K562 (cell line): ENCODE measurements around the gene AFF2. TPM values are rescaled to one million over a fixed set of nuclear protein-coding genes. Genes with fewer than 3 reads are reported as not detected.

ENCODE experiments used
- ATAC-seq: fragments of 200-7000 bp; cut with Tn5 transposase; 3 replicates; pipeline ENCODE4 v1.9.1; 2020; ENCODE audit warnings: moderate library complexity
- BruUV-seq: library from RNA; stranded (reverse); fragments of 400-500 nt; replicated peaks from 2 replicates; lab custom pipeline; 2021; lab: Mats Ljungman, UMichigan
- CTCF ChIA-PET: fragments of 300-600 bp; formaldehyde crosslinking; extraction: SDS; loops from one replicate; lab custom pipeline; 2021; ENCODE audit warnings: low intra/inter-chr PET ratio; lab: Yijun Ruan, JAX
- POLR2A ChIA-PET: fragments of 300-600, 350-650 bp; sonication (Branson Sonifier 250); formaldehyde crosslinking; extraction: SDS; loops from one replicate; lab custom pipeline; 2021; ENCODE audit warnings: antibody characterized with exemption, inconsistent platforms; lab: Yijun Ruan, JAX
- DNase-seq, 4 experiments: peaks; one replicate each; pipeline versions ENCODE4 v3.0.0 to v3.0.0-alpha.2; 2011 to 2018; ENCODE audit warnings: low spot score in 3 of 4, mixed read lengths in 3 of 4; ENCODE audit errors: extremely low read depth in 1 of 4
- FAIRE-seq: peaks from 2 replicates; lab custom pipeline; 2011; peaks lifted over from hg19 to GRCh38; lab: Jason Lieb, UNC
- H2AFZ ChIP-seq: 2 replicates; pipeline ENCODE4 v1.6.0; 2011; ENCODE audit warnings: low read depth, low read length, control low read depth, inconsistent platforms
- H3K27ac ChIP-seq: fragments of 200-600 bp; 3 replicates; pipeline ENCODE4 v1.8.0; 2011; ENCODE audit warnings: low read depth, mild to moderate bottlenecking, control low read depth, inconsistent platforms, low read length, moderate library complexity, mixed read lengths; ENCODE audit errors: extremely low read depth
- H3K27me3 ChIP-seq, 2 experiments: fragments of 300-600 bp in 1 of 2; 2 replicates in 1 of 2; 3 replicates in 1 of 2; pipeline versions ENCODE4 v1.6.0 to v1.8.0; 2011; ENCODE audit warnings: inconsistent platforms in 2 of 2, low read length in 2 of 2, mild to moderate bottlenecking in 1 of 2, mixed read lengths in 1 of 2, moderate library complexity in 1 of 2; ENCODE audit not compliant: control insufficient read depth in 2 of 2, insufficient read depth in 2 of 2
- H3K36me3 ChIP-seq: fragments of 300-600 bp; 3 replicates; pipeline ENCODE4 v1.8.0; 2011; ENCODE audit warnings: mild to moderate bottlenecking, low read length, inconsistent platforms; ENCODE audit not compliant: control insufficient read depth, insufficient read depth
- H3K4me1 ChIP-seq, 2 experiments: fragments of 200-600 bp in 1 of 2; replicated peaks in 1 of 2; 2 replicates in 1 of 2; 3 replicates in 1 of 2; pipeline versions ENCODE4 v1.5.1 to v1.8.0; 2011; ENCODE audit warnings: inconsistent platforms in 2 of 2, low read length in 2 of 2, mild to moderate bottlenecking in 1 of 2, mixed read lengths in 1 of 2, moderate library complexity in 1 of 2; ENCODE audit not compliant: control insufficient read depth in 2 of 2, insufficient read depth in 2 of 2
- H3K4me2 ChIP-seq: 2 replicates; pipeline ENCODE4 v1.6.1; 2011; ENCODE audit warnings: low read length, control low read depth, inconsistent platforms, mixed read lengths; ENCODE audit not compliant: insufficient read depth
- H3K4me3 ChIP-seq: fragments of 200-600 bp; sonication (generic), shearing (Covaris generic); 2 replicates; pipeline ENCODE4 v1.5.1; 2016; ENCODE audit warnings: control low read depth, inconsistent platforms
- H3K79me2 ChIP-seq: fragments of 200-600 bp; 3 replicates; pipeline ENCODE4 v1.8.0; 2011; ENCODE audit warnings: low read length, inconsistent platforms; ENCODE audit not compliant: control insufficient read depth, insufficient read depth
- H3K9ac ChIP-seq, 2 experiments: 2 replicates each; pipeline versions ENCODE4 v1.6.0 to v1.6.1; 2011; ENCODE audit warnings: low read depth in 2 of 2, low read length in 2 of 2, control low read depth in 1 of 2, inconsistent platforms in 1 of 2, mild to moderate bottlenecking in 1 of 2, mixed read lengths in 1 of 2; ENCODE audit not compliant: insufficient read depth in 1 of 2
- H3K9me1 ChIP-seq: one replicate; pipeline ENCODE4 v1.6.0; 2011; ENCODE audit warnings: inconsistent platforms, mild to moderate bottlenecking, low read length, moderate library complexity; ENCODE audit not compliant: control insufficient read depth, insufficient read depth
- H3K9me3 ChIP-seq: replicated peaks from 2 replicates; pipeline ENCODE4 v1.5.1; 2011; ENCODE audit warnings: low read depth, low read length, inconsistent platforms; ENCODE audit not compliant: control insufficient read depth, insufficient read depth
- H4K20me1 ChIP-seq: replicated peaks from 2 replicates; pipeline ENCODE4 v1.6.1; 2011; ENCODE audit warnings: low read length, inconsistent platforms, mixed read lengths; ENCODE audit not compliant: control insufficient read depth, insufficient read depth
- ARID3B ChIP-seq: fragments of 250-450 bp; sonication (Bioruptor Pico); IDR thresholded peaks from 2 replicates; pipeline ENCODE4 v1.4.0; 2020; ENCODE audit warnings: borderline replicate concordance
- CEBPG ChIP-seq, 3 experiments: fragments of 200-800 bp in 1 of 3; sonication (Bioruptor generic) in 1 of 3; sonication (generic) in 1 of 3; formaldehyde crosslinking in 1 of 3; IDR thresholded peaks in 2 of 3; conservative IDR thresholded peaks in 1 of 3; 2 replicates each; pipeline versions ENCODE4 v1.6.1 to v1.8.0; 2016 to 2022; ENCODE audit warnings: missing compliant biosample characterization in 2 of 3, missing genetic modification characterization in 2 of 3, mild to moderate bottlenecking in 1 of 3, missing genetic modification reagents in 1 of 3
- CREB3L1 ChIP-seq: fragments of 450-650 bp; IDR thresholded peaks from 2 replicates; pipeline ENCODE4 v1.6.1; 2014; ENCODE audit warnings: low read depth, mild to moderate bottlenecking, moderate library complexity, borderline replicate concordance
- CTBP1 ChIP-seq: fragments of 450-650 bp; IDR thresholded peaks from 2 replicates; pipeline ENCODE4 v1.6.1; 2016; ENCODE audit warnings: borderline replicate concordance
- DACH1 ChIP-seq: fragments of 450-650 bp; IDR thresholded peaks from 2 replicates; pipeline ENCODE4 v1.6.1; 2018; ENCODE audit not compliant: partially characterized antibody
- HEY1 ChIP-seq: fragments of 250-450 bp; sonication (Bioruptor Pico); IDR thresholded peaks from 2 replicates; pipeline ENCODE4 v1.5.0; 2020; ENCODE audit warnings: mild to moderate bottlenecking, moderate library complexity, borderline replicate concordance
- NFYB ChIP-seq: IDR thresholded peaks from 2 replicates; pipeline ENCODE4 v1.6.1; 2011; ENCODE audit warnings: mild to moderate bottlenecking, moderate library complexity; ENCODE audit not compliant: insufficient read length; ENCODE audit errors: extremely low read depth
- PCBP2 ChIP-seq: fragments of 200-400 bp; formaldehyde crosslinking; IDR thresholded peaks from 2 replicates; pipeline ENCODE4 v1.6.1; 2018; ENCODE audit warnings: low read length, low read depth, mild to moderate bottlenecking, moderate library complexity; ENCODE audit not compliant: poor library complexity, severe bottlenecking
- SAP30 ChIP-seq: fragments of 200-600 bp; sonication (generic); IDR thresholded peaks from 2 replicates; pipeline ENCODE4 v1.6.1; 2012; ENCODE audit warnings: borderline replicate concordance, low read depth, mild to moderate bottlenecking, moderate library complexity, low read length, control low read depth, inconsistent platforms; ENCODE audit not compliant: insufficient read depth, poor library complexity, severe bottlenecking
- U2AF2 ChIP-seq: fragments of 200-400 bp; formaldehyde crosslinking; optimal IDR thresholded peaks from 2 replicates; pipeline ENCODE3; 2017; ENCODE audit warnings: low read depth, mild to moderate bottlenecking, low read length
- ZNF124 ChIP-seq: sonication (generic); formaldehyde crosslinking; IDR thresholded peaks from 2 replicates; pipeline ENCODE4 v1.8.1; 2022; ENCODE audit warnings: missing genetic modification reagents
- ZNF239 ChIP-seq: fragments of 250-450 bp; sonication (Bioruptor Pico); IDR thresholded peaks from 2 replicates; pipeline ENCODE4 v1.4.0; 2020; ENCODE audit warnings: mild to moderate bottlenecking
- ZNF277 ChIP-seq: fragments of 250-450 bp; sonication (Bioruptor Pico); IDR thresholded peaks from 2 replicates; pipeline ENCODE4 v1.8.0; 2022; ENCODE audit warnings: inconsistent platforms, mild to moderate bottlenecking, moderate library complexity, borderline replicate concordance
- ZNF639 ChIP-seq, 2 experiments: fragments of 200-800 bp in 1 of 2; sonication (Bioruptor generic) in 1 of 2; sonication (generic) in 1 of 2; formaldehyde crosslinking in 1 of 2; IDR thresholded peaks in 1 of 2; conservative IDR thresholded peaks in 1 of 2; 2 replicates each; pipeline versions ENCODE4 v1.5.0 to v1.6.1; 2016 to 2020; ENCODE audit warnings: missing compliant biosample characterization in 1 of 2, missing genetic modification characterization in 1 of 2, missing genetic modification reagents in 1 of 2
- ZNF644 ChIP-seq: fragments of 200-800 bp; sonication (Bioruptor generic); IDR thresholded peaks from 2 replicates; pipeline ENCODE4 v1.6.1; 2016; ENCODE audit warnings: low read depth, missing genetic modification characterization, missing compliant biosample characterization
- in situ Hi-C: fragments of 300-500 bp; cut with MboI; formaldehyde crosslinking; loops from 4 replicates; pipeline ENCODE4 v1.15.0; 2018; ENCODE audit warnings: inconsistent platforms, mixed read lengths
- intact Hi-C: fragments of 100-400 bp; cut with micrococcal nuclease; formaldehyde crosslinking; loops from 2 replicates; pipeline ENCODE4 v1.14.2; 2022
- polyA plus RNA-seq, 8 experiments: library from polyadenylated mRNA; depleted of rRNA in 4 of 8; stranded (reverse) in 5 of 8; unstranded in 3 of 8; fragments of >200 nt; fragmentation: Nextera tagmentation in 2 of 8; fragmentation: Illumina TruSeq in 1 of 8; extraction: Ambion mirVana in 2 of 8; extraction: Trizol in 1 of 8; gene quantifications; 2 replicates each; pipeline versions ENCODE4 v1.2.1 to v1.2.3, GENCODE V29; 2011 to 2014; ENCODE audit warnings: inconsistent platforms in 1 of 8, missing spikeins in 1 of 8
- total RNA-seq, 7 experiments: library from RNA; depleted of rRNA in 6 of 7; stranded (reverse); fragments of >200 nt in 6 of 7; fragmentation: Illumina TruSeq in 2 of 7; extraction: Trizol in 2 of 7; gene quantifications; 2 replicates each; pipeline versions ENCODE4 v1.2.1 to v1.2.3, GENCODE V29; 2011 to 2021; ENCODE audit warnings: low replicate concordance in 1 of 7

The AFF2 gene
- total and polyA plus RNA-seq, 9 of the 15 experiments (the other 6 are each of a cell fraction or from before 2014, with no cell fraction given): 0.01 to 0.20 (median 0.07) TPM

- no peak for TF ChIP-seq CTBP1
- no peak for TF ChIP-seq PCBP2
- no peak for TF ChIP-seq ZNF277 (CRISPR knock-in tag)
- no peak for TF ChIP-seq CREB3L1
- no peak for TF ChIP-seq ARID3B (CRISPR knock-in tag)
- TF ChIP-seq ZNF639 (CRISPR knock-in tag; conservative IDR thresholded peaks at IDR 0.05 in 1 of 2, IDR thresholded peaks at IDR 0.05 in 1 of 2): no peak
- TF ChIP-seq SAP30: no peak
- TF ChIP-seq ZNF124 (CRISPR knock-in tag): no peak
- TF ChIP-seq NFYB: no peak
- TF ChIP-seq ZNF239 (CRISPR knock-in tag): no peak
- no peak for TF ChIP-seq ZNF644 (tag)
- TF ChIP-seq CEBPG (CRISPR knock-in tag; IDR thresholded peaks at IDR 0.05): no peak
- TF ChIP-seq CEBPG (tag; conservative IDR thresholded peaks at IDR 0.05 in 1 of 2, IDR thresholded peaks at IDR 0.05 in 1 of 2): no peak
- no peak for TF ChIP-seq DACH1
- TF ChIP-seq HEY1: no peak
- no peak for TF ChIP-seq U2AF2
- BruUV-seq: no TSS peak
These were observed 213.6 kb downstream of the AFF2 start for GRCh38 chrX:148713981-148714380.

More at GRCh38 chrX:148713981-148714380, 213.6 kb downstream of the AFF2 start:
- no peak for FAIRE-seq
- Histone ChIP-seq H2AFZ (no peak overlapping the region), H3K4me1 (no peaks in the 10 kb centered on the region), H3K27me3 (no peaks in the 10 kb centered on the region), H3K36me3 (no peaks in the 10 kb centered on the region), H3K9ac (no peak overlapping the region), H3K4me3 (no peak overlapping the region), H4K20me1 (no peaks in the 10 kb centered on the region), H3K4me2 (no peak overlapping the region), H3K79me2 (no peaks in the 10 kb centered on the region), H3K9me3 (no peaks in the 10 kb centered on the region), H3K27ac (no peak overlapping the region), H3K9me1 (no peaks in the 10 kb centered on the region)
- ChIA-PET POLR2A (no interaction called here), CTCF (no interaction called here)
- ATAC-seq: no peak
- intact Hi-C loops: no loop called here
- in situ Hi-C loops: no loop called here
- no peak for DNase-seq
